ENCODE data around the gene SEMA3E. TPM values are rescaled to one million over a fixed set of nuclear protein-coding genes. Genes with fewer than 3 reads are reported as not detected.
"Not testable (repeated sequence)": the region's sequence is repeated elsewhere in the genome, so short reads cannot be mapped to it uniquely, and the experiment has no call there.

Gene SEMA3E
- total RNA-seq, 4 donors from 2014 or later: 0.83 to 2.2 (median 1.9) TPM

DNA sequence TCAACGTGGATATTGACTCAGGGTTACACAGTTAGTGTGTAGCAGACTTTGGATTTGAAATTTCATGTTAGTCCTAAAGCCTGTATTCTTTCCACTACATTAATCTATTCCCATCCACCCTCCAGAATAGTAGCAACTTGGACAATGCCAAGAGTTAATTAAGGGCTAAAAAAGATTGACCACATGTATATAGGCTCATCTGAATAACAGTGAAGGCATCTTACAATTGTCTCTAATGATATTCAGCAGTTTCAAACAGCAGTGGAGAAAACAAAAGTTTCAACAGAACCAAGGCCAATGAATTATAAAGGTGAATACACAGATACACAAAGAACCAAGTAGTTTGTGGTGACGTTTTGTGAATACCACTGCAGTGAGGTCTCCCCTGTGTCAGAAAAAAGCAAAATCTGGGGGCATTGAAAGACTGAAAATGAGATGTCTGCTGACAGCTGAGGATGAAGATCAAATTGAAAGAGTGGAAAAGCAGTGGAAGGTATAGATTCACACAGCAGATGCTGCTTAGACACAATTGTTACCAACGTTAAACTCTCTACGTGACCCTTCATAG is 202.8 kb downstream of the SEMA3E start:
- TF ChIP-seq, protein P1, sequence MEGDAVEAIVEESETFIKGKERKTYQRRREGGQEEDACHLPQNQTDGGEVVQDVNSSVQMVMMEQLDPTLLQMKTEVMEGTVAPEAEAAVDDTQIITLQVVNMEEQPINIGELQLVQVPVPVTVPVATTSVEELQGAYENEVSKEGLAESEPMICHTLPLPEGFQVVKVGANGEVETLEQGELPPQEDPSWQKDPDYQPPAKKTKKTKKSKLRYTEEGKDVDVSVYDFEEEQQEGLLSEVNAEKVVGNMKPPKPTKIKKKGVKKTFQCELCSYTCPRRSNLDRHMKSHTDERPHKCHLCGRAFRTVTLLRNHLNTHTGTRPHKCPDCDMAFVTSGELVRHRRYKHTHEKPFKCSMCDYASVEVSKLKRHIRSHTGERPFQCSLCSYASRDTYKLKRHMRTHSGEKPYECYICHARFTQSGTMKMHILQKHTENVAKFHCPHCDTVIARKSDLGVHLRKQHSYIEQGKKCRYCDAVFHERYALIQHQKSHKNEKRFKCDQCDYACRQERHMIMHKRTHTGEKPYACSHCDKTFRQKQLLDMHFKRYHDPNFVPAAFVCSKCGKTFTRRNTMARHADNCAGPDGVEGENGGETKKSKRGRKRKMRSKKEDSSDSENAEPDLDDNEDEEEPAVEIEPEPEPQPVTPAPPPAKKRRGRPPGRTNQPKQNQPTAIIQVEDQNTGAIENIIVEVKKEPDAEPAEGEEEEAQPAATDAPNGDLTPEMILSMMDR (IDR thresholded peaks at IDR 0.05): no peak
- H3K4me1 ChIP-seq: no peaks in the 10 kb centered on the region
- H3K4me3 ChIP-seq: no peak overlapping the region
- no peaks in the 10 kb centered on the region for H3K27me3 ChIP-seq
- no peaks in the 10 kb centered on the region for H3K9me3 ChIP-seq
- no peak for DNase-seq
- no peaks in the 10 kb centered on the region for H3K36me3 ChIP-seq
- H3K27ac ChIP-seq: no peak overlapping the region

DNA sequence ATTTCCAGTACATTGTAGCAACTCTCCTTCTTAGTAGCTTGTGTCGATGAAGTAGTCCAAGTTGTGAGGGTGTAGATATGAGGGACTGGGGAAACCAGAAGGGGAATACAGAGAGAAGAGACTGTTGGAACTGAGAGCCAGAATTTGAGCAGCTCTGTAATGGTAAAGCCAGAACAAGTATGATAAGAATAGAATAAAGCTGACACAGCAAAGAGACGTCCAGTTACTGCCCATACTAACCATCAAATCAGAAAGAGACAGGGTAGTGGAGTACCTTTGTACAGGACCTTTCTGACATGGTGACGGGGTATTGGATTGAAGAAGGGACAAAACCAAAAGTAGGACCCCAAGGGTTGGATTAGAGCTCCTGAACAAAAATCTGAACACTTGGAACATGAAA is 206.0 kb downstream of the SEMA3E start:
- Histone ChIP-seq H3K27me3 (no peaks in the 10 kb centered on the region), H3K36me3 (no peaks in the 10 kb centered on the region), H3K4me1 (no peaks in the 10 kb centered on the region), H3K9me3 (no peaks in the 10 kb centered on the region), H3K4me3 (no peak overlapping the region), H3K27ac (no peak overlapping the region)
- TF ChIP-seq, protein P1 (IDR thresholded peaks at IDR 0.05): no peak
- TF ChIP-seq POLR2A (IDR thresholded peaks at IDR 0.05): no peak
- no peak for DNase-seq

DNA sequence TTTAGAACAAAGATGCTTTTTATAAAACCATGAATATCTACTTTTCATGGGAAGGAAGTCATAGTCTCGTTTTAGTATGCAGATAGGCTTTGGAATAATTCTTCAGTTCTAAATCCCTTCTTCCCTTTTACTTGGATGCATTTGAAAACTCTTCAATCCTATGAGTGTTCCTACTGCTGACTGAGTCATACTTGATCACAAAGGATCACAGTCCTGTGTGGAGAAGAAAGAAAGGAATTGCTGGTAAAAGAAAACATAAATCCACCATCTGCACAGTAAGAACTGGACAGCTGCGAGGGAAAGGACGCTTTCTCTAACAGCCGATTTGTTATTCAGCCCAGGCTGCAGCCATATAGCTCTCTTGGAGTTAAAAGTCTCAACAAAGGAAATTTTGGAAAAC is 209.9 kb downstream of the SEMA3E start:
- H3K4me1 ChIP-seq: no peaks in the 10 kb centered on the region
- TF ChIP-seq, protein P1 (IDR thresholded peaks at IDR 0.05): no peak
- TF ChIP-seq POLR2A (IDR thresholded peaks at IDR 0.05): no peak
- no peak overlapping the region for H3K4me3 ChIP-seq
- H3K9me3 ChIP-seq: no peaks in the 10 kb centered on the region
- no peak overlapping the region for H3K27ac ChIP-seq
- no peaks in the 10 kb centered on the region for H3K36me3 ChIP-seq
- no peaks in the 10 kb centered on the region for H3K27me3 ChIP-seq
- DNase-seq: no peak

DNA sequence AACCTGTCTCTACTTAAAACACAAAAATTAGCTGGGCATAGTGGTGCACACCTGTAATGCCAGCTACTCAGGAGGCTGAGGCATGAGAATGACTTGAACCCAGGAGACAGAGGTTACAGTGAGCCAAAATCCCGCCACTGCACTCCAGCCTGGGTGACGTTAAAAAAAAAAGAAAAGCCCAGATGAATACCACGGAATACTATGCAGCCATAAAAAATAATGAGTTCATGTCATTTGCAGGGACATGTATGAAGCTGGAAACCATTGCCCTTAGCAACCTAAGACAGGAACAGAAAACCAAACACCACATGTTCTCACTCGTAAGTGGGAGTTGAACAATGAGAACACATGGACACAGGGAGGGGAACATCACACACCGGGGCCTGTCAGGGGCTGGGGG is 218.7 kb downstream of the SEMA3E start:
- not testable (repeated sequence) for H3K4me1 ChIP-seq, H3K4me3 ChIP-seq, H3K27ac ChIP-seq, DNase-seq, H3K36me3 ChIP-seq, H3K27me3 ChIP-seq, H3K9me3 ChIP-seq

DNA sequence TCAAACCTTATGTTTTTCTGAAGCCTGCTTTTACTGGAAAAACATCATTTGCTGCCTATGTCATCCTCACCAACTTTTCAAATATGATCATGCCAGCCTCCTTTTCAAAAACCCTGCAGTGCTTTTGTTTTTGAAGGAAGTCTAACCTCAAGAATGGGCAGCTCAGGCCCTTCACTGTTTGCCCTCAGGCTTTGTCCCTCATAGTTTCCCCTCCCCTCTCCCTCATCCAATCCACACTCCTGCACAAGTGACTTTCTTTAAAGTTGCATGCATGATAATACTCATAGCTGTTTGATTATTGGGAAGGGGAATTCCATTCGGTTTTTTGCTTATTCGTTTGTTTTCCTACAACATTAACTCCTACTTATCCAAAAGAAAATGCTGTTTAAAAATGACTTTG is 219.4 kb downstream of the SEMA3E start:
- TF ChIP-seq POLR2A (IDR thresholded peaks at IDR 0.05): no peak
- TF ChIP-seq, protein P1 (IDR thresholded peaks at IDR 0.05): no peak
- Histone ChIP-seq H3K9me3 (no peaks in the 10 kb centered on the region), H3K4me1 (no peaks in the 10 kb centered on the region), H3K36me3 (no peaks in the 10 kb centered on the region), H3K4me3 (no peak overlapping the region), H3K27ac (no peak overlapping the region), H3K27me3 (no peaks in the 10 kb centered on the region)
- DNase-seq: no peak

DNA sequence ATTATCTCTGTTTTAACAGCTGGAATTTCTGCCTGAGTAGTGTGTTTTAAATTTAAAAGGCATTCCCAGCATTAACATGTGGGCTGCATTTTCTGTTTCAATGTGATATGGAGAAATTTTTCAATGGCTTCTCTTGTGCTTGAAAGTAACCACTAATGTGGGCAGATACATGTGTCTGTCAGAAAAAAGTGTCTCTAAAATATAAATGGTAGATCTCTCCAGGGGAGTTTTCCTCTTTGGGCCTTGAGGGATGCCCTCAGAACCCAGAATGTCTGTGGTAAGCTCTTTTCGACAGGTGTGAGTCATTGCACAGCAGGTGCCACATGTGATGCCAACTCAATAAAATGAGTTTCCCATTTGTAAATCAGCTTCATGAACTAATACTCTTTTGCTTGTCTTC is 221.1 kb downstream of the SEMA3E start:
- DNase-seq: no peak
- H3K4me3 ChIP-seq: no peak overlapping the region
- H3K9me3 ChIP-seq: no peaks in the 10 kb centered on the region
- TF ChIP-seq POLR2A (IDR thresholded peaks at IDR 0.05): no peak
- TF ChIP-seq, protein P1 (IDR thresholded peaks at IDR 0.05): no peak
- no peaks in the 10 kb centered on the region for H3K4me1 ChIP-seq
- no peaks in the 10 kb centered on the region for H3K27me3 ChIP-seq
- H3K36me3 ChIP-seq: no peaks in the 10 kb centered on the region
- H3K27ac ChIP-seq: no peak overlapping the region
